Activated T-cell treated with anti-CD3 and anti-CD28 coated beads for 48 hours (primary cell): Measurements from ENCODE around the gene AP2A2.
"Not testable (repeated sequence)": the region's sequence is repeated elsewhere in the genome, so short reads cannot be mapped to it uniquely, and the experiment has no call there.

ENCODE experiments used
- DNase-seq: peaks from one replicate; pipeline ENCODE4 v3.0.0-alpha.2; 2020; ENCODE audit warnings: low read depth

The AP2A2 gene

GRCh38 chr11:954392-955153 lies 28.9 kb downstream of the AP2A2 start:
- no peak for DNase-seq

GRCh38 chr11:955154-956063 lies 29.7 kb downstream of the AP2A2 start:
- no peak for DNase-seq

GRCh38 chr11:957212-957920 lies 31.7 kb downstream of the AP2A2 start:
- DNase-seq = no peak

GRCh38 chr11:958101-958500 lies 32.4 kb downstream of the AP2A2 start:
- DNase-seq = no peak

- no peak for DNase-seq
These were observed 33.4 kb downstream of the AP2A2 start for GRCh38 chr11:959027-959426.

- DNase-seq = no peak
These were observed 33.9 kb downstream of the AP2A2 start for GRCh38 chr11:959608-960007.

- not testable (repeated sequence) for DNase-seq
These were observed 35.7 kb downstream of the AP2A2 start for GRCh38 chr11:961310-961920.

GRCh38 chr11:961921-962320 lies 36.3 kb downstream of the AP2A2 start:
- no peak for DNase-seq

GRCh38 chr11:962688-963087 lies 37.0 kb downstream of the AP2A2 start:
- no peak for DNase-seq

- DNase-seq = no peak
These were observed 38.2 kb downstream of the AP2A2 start for GRCh38 chr11:963852-964251.

- no peak for DNase-seq
These were observed 39.6 kb downstream of the AP2A2 start for GRCh38 chr11:965206-965775.

GRCh38 chr11:967995-968751 lies 42.5 kb downstream of the AP2A2 start:
- DNase-seq = no peak

GRCh38 chr11:968822-969221 lies 43.2 kb downstream of the AP2A2 start:
- DNase-seq = no peak

- no peak for DNase-seq
These were observed 44.1 kb downstream of the AP2A2 start for GRCh38 chr11:969651-970205.

- no peak for DNase-seq
These were observed 44.7 kb downstream of the AP2A2 start for GRCh38 chr11:970319-970871.

GRCh38 chr11:971092-971690 lies 45.5 kb downstream of the AP2A2 start:
- no peak for DNase-seq

GRCh38 chr11:971731-972365 lies 46.2 kb downstream of the AP2A2 start:
- no peak for DNase-seq

GRCh38 chr11:972523-973211 lies 47.0 kb downstream of the AP2A2 start:
- DNase-seq = no peak

GRCh38 chr11:973237-973636 lies 47.6 kb downstream of the AP2A2 start:
- DNase-seq = no peak
